ENCODE measurements around the gene MOGAT3.

MOGAT3 gene

GRCh38 chr7:101172005-101172853 is 28.6 kb downstream of the MOGAT3 start:
- no peak for DNase-seq (ENCODE audit: low spot score)

DNA sequence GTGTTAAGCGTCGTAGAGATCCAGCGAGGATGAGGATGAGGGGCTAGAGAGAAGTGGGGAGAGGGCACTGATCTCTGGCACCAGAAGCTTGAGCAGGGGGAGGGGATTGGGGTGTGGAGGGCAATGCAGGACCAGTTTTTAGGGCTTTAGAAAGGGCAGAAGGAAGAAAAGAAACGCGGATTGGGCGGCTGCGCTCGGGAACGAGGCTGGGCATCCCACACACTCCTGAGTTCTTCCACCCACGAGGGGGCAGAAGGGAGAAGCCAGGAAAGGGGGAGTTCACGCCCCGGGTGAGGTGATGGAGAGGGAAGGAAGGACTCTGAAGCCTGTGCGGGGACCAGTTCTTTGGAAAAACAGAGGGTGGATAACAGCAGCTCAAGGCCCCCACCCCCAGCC is 29.4 kb downstream of the MOGAT3 start:
- DNase-seq (ENCODE audit: low spot score) = no peak

GRCh38 chr7:101170617-101171441 is 30.0 kb downstream of the MOGAT3 start:
- DNase-seq (ENCODE audit: low spot score) = no peak

GRCh38 chr7:101169838-101170551 is 30.8 kb downstream of the MOGAT3 start:
- DNase-seq (ENCODE audit: low spot score) = peak; percentile 64

- no peak for DNase-seq (ENCODE audit: low spot score)
Observed at GRCh38 chr7:101169110-101169837, 31.6 kb downstream of the MOGAT3 start.

- DNase-seq (ENCODE audit: low spot score) = no peak
Observed at GRCh38 chr7:101168412-101169049, 32.3 kb downstream of the MOGAT3 start.

GRCh38 chr7:101167645-101168411 is 33.0 kb downstream of the MOGAT3 start:
- no peak for DNase-seq (ENCODE audit: low spot score)

DNA sequence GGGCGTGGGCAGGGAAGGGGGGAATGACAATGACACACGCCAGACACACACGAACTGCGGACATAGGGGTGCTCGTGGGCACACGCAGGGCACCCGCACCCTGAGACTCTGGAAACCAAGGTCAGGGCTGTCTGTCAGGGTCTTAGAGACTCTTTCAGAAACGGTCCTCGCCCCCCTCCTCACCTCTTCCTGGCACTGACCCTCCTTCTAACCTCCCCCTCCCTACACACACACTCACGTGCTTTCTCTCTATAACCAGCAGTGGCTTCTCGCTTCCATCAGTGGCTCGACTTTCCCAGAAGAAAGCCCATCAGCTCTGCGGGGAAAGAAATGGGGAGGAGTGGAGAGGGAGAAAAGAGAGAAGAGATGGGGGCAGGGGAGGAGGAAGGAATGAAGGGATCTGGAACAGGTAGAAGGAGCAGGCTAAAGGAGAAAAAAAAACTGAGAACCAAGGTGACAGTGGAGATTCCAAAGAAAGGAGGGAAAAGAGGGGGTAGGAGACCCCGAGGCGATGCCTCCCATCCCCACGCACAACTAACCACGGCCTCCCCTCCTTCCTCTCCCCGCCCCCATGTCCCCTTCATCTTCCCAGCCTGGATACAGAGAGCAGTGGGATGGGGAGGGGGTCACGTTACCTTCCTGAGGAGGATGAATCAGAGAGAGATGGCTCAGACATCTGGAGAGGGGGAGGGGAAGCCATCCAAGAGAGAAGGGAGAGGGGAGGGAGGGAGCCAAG is 33.8 kb downstream of the MOGAT3 start:
- no peak for DNase-seq (ENCODE audit: low spot score)

DNA sequence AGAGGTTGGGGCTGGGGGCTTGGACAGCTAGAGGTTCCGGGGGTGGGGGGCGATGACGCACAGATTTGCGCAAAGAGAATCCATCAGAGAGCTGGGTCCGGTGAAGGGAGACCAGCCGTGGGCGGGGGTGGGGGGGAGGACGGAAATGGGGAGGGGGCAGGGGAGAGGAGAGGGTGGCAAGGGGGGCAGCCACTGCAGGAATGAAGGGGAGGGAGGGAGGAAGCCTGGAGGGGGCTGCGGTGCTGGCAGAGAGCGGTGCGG is 34.3 kb downstream of the MOGAT3 start:
- DNase-seq (ENCODE audit: low spot score) = no peak

DNA sequence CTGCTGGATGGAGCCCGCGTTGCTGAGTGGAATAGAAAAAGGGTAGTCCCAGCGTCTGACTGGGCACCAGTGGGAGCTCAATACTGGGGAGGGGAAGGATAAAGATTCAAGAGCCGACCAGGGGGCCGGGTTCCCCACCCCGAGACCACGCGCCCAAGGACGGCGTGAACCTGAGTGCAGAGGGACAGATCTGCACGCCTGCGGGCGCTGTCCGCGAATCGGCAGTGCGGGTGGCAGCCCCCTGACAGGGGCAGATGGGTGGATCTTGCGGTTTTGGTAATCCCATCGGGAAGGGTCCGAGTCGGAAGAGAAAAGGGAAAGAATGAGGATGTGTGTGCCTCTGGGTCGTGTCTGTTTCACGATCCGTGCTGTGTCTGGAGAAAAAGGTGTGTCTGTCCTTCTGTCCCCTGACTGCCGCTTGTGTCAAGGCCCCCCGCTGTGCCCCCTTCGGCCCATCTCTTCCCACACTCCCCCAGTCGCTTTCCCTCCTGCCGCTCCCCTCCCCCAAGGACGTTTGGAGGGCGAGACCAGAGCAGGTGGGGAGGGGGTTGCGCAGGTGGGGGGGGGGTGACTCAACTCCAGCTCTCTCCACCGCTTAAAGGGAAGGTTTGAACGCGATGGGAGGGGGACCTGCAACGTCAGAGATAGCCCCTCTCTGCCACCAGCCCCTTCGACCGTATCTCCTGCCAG is 34.7 kb downstream of the MOGAT3 start:
- no peak for DNase-seq (ENCODE audit: low spot score)

- peak; percentile 91 for DNase-seq (ENCODE audit: low spot score)
Observed at GRCh38 chr7:101165075-101165957, 35.5 kb downstream of the MOGAT3 start, which contains the start of gene VGF. Gene VGF (minus strand): TSS chr7:101165569. CDS start chr7:101164843, 726 bp downstream.

DNA sequence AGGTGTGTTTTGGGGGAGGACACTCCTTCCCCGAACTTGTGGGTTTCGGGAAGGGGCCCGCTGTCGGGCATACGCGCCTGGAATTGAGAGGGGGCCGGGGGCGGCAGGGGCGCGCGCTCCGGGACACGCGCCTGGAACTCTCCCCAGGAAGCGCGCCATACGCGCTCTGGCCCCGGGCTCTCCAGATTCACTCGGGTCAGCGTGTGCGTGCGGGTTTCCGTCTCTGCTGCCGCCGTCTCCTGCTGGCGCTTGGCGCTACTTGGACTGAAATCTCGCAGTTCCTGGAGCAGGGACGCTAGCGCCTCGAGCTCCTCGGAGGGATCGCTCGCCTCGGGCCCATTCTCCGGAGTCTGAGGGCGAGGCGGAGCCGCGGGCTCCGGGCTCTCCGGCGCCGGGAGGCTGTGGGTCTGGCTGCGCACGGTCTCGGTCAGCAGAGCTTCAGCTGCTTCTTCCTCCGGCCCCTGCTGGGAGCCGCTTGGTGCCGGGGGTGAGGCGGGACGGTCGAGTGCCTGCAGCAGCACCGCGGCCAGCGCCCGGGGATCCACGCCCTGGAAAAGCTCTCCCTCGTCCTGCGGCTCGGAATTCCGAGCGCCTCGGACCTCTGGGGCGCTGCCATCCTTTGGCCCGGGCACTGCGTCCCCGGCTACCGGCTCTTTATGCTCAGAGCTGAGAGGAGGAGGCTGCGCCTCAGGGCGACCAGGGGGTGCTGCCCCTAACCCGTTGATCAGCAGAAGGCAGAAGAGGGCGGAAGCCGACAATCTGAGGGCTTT is 36.6 kb downstream of the MOGAT3 start:
- DNase-seq (ENCODE audit: low spot score) = no peak

DNA sequence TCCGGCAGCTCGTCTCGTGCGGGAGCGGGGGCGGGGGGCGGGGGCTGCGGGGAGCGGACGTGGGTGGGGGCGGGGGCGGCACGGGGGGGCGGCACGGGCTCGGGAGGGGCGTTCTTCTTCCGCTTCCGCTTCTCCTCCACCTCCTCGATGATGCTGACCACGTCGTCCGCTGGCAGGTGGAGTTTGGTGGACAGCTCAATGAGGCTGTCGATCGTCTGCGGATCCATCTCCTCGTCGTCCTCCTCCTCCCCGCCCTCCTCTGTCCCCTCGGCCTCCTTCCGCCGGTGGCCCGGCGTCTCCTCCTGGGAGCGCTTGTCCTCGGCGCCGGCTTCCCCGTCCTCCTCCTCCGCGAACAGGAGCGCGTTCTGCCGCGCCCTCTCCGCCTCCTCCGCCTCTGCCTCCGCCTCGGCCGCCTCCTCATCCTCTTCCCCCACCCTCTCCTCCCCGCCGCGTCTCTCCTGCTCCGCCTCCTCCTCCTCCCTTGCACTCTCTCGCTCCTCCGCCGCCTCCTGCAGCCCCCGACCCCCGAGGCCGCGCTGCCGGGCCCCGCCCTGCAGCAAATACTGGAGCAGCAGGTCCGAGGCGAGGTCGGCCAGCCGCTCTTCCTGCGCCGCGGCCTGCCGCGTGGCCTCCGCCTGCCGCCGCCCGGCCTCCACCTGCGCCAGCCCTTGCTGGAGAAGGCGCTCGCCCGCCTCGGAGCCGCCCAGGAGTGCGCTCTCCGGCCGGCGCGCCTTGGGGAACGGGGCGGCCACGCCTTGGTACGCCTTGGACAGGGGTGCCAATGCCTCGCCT is 37.4 kb downstream of the MOGAT3 start:
- DNase-seq (ENCODE audit: low spot score) = no peak

DNA sequence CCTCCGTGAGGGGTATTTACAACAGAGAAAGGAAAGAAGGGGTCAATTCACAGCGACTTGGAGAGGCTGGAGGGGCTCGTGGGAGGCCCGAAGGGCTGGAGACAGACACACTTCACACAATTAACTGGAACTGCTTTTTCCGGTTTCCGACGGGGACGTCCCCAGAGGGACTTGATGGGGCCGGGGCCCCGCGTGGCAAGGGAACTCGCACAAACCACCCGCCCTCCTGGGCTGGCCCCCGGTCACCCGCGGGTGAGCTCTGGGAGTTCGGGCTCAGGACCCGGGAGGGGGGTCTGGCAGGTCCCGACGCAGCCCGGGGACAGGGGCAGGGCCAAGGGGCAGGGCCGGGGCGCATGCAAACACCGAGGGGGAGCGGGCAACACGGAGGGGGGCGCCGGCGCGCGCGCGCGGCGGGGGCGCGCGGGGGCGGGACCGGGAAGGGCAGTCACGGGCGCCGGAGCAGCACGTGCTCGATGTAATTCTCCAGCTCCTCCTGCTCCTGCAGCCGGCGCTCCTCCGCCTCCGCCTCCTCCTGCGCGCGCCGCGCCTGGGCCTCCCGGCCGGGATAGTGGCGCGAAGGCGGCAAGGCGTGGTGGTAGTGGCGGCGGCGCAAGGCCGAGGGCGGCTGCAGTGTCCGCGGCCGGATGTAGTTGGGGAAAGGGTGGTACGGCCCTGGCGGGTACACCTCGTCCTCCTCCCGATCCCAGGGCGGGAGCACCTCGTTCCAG is 38.1 kb downstream of the MOGAT3 start:
- no peak for DNase-seq (ENCODE audit: low spot score)

GRCh38 chr7:101161692-101162471 is 39.0 kb downstream of the MOGAT3 start:
- no peak for DNase-seq (ENCODE audit: low spot score)

All from Ammon's horn (tissue), 1 donor.